Fibroblast of upper back skin (primary cell): ENCODE data around the gene SLC66A1.
A peak's percentile ranks its signal among the peaks of the same experiment; 100 is the strongest.

ENCODE experiments used
- DNase-seq: peaks from one replicate; pipeline ENCODE4 v3.0.0-alpha.2; 2013

The SLC66A1 gene

GRCh38 chr1:19306941-19307340 is 5.2 kb upstream of the SLC66A1 start:
- DNase-seq, result no peak

- DNase-seq, result no peak
These were observed 4.2 kb upstream of the SLC66A1 start for GRCh38 chr1:19307794-19308508.

- DNase-seq, result no peak
These were observed 3.6 kb upstream of the SLC66A1 start for GRCh38 chr1:19308509-19308907.

- peak; percentile 57 for DNase-seq
These were observed 2.9 kb upstream of the SLC66A1 start for GRCh38 chr1:19309123-19309813.

GRCh38 chr1:19310061-19310460 is 2.1 kb upstream of the SLC66A1 start:
- no peak for DNase-seq

GRCh38 chr1:19310720-19311502 is 1.2 kb upstream of the SLC66A1 start:
- no peak for DNase-seq

- no peak for DNase-seq
These were observed 609 bp upstream of the SLC66A1 start for GRCh38 chr1:19311503-19311930.

- DNase-seq, result no peak
These were observed 883 bp downstream of the SLC66A1 start for GRCh38 chr1:19312782-19313635.

- DNase-seq, result no peak
These were observed 1.5 kb downstream of the SLC66A1 start for GRCh38 chr1:19313636-19313959.

- DNase-seq, result no peak
These were observed 2.1 kb downstream of the SLC66A1 start for GRCh38 chr1:19313961-19314882.

- DNase-seq, result peak; percentile 42
These were observed 3.5 kb downstream of the SLC66A1 start for GRCh38 chr1:19315378-19316198.

GRCh38 chr1:19317126-19317910 is 5.2 kb downstream of the SLC66A1 start:
- DNase-seq, result no peak

- DNase-seq, result no peak
These were observed 7.1 kb downstream of the SLC66A1 start for GRCh38 chr1:19319196-19319595.

- DNase-seq, result no peak
These were observed 8.9 kb downstream of the SLC66A1 start for GRCh38 chr1:19321071-19321470.

GRCh38 chr1:19322481-19322880 is 10.4 kb downstream of the SLC66A1 start:
- DNase-seq, result no peak

GRCh38 chr1:19323987-19324664 is 12.0 kb downstream of the SLC66A1 start:
- no peak for DNase-seq

GRCh38 chr1:19324665-19324990 is 12.5 kb downstream of the SLC66A1 start:
- DNase-seq, result no peak

GRCh38 chr1:19325368-19325957 is 13.3 kb downstream of the SLC66A1 start:
- no peak for DNase-seq
